ENCODE data around the gene PAF1.

PAF1 gene

DNA sequence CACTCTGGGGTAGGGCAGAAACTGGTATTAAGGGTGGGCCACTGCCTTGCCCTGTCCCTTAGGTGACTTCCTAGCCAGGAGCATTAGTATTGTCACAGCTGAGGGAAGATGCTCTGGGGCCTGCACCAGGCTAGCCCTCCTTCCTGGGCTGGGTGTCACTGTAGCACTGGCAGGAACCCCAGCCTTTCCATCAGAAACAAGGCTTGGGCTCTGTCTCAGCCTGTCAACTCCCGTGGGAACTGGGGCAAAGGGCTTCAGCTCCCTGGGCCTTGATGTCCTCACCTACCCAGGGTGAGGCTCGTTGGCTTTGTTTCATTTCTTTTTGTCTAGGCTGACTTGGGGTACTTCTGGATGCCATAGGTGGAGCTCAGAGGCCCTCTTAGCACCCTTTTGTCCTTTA lies 18.0 kb downstream of the PAF1 start:
- no peak for DNase-seq (ENCODE audit: low spot score)
- TF ChIP-seq, protein P1, sequence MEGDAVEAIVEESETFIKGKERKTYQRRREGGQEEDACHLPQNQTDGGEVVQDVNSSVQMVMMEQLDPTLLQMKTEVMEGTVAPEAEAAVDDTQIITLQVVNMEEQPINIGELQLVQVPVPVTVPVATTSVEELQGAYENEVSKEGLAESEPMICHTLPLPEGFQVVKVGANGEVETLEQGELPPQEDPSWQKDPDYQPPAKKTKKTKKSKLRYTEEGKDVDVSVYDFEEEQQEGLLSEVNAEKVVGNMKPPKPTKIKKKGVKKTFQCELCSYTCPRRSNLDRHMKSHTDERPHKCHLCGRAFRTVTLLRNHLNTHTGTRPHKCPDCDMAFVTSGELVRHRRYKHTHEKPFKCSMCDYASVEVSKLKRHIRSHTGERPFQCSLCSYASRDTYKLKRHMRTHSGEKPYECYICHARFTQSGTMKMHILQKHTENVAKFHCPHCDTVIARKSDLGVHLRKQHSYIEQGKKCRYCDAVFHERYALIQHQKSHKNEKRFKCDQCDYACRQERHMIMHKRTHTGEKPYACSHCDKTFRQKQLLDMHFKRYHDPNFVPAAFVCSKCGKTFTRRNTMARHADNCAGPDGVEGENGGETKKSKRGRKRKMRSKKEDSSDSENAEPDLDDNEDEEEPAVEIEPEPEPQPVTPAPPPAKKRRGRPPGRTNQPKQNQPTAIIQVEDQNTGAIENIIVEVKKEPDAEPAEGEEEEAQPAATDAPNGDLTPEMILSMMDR (IDR thresholded peaks at IDR 0.05; ENCODE audit: extremely low read depth, insufficient read depth, missing control alignments): no peak
- in situ Hi-C loops (cut with MboI; ENCODE audit: low pct_unique_long_range_greater_than_20kb, low sequenced_read_pairs, unreplicated experiment): no loop called here

DNA sequence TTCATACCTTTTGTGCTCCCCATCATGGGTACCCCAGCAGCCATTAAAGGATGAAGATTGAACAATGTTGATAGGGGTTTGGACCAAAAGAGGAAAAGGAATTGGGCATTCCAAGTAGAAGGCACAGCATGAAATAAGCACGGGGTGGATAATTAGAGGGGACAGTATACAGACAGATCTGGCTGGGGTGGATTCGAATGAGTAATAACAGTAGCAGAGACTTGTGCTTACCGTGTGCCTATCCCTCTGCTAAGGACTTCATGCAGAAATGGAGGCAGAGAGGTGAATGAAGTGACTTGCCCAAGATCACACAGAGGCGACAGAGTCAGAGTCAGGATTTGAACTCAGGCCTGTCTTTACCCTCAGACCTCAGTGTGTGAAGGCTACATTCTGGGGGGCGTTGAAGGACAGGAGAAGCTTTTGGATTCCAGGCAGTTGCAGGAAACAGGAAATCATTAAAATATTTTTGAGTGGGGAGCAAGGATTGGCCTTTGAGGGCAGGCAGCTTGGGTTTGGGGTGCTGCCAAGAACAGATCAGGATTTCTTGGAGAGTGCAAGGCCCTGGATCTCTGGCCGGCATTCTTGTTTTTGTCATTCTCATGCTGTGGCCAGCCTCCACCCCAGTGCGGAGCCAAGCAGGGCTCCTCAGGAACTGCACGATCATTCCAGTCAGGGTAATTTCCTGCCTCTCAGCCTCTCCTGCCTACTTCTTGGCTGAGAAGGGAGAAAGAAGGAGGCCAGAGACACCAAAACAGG lies 18.7 kb downstream of the PAF1 start:
- in situ Hi-C loops (cut with MboI; ENCODE audit: low pct_unique_long_range_greater_than_20kb, low sequenced_read_pairs, unreplicated experiment): no loop called here
- TF ChIP-seq, protein P1 (IDR thresholded peaks at IDR 0.05; ENCODE audit: extremely low read depth, insufficient read depth, missing control alignments): no peak
- no peak for DNase-seq (ENCODE audit: low spot score)

DNA sequence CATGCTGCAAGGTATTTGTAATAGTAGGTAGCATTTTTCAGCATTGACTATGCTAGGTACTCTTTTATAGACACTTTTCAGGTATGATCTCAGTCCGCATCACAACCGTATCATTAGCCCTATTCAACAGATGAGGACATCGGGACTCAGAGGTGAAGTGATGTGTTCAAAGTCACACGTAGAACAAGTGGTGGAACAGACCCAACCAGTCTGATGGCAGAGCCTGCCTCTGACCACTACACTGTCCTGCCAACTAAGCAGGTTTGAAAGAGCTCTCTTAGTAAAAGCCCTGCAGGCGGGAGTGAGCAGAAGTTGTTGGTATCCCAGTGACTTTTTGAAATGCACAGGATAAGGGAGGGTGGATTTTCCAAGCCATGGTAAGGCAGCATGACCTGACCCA lies 20.2 kb downstream of the PAF1 start:
- TF ChIP-seq, protein P1 (IDR thresholded peaks at IDR 0.05; ENCODE audit: extremely low read depth, insufficient read depth, missing control alignments): no peak
- in situ Hi-C loops (cut with MboI; ENCODE audit: low pct_unique_long_range_greater_than_20kb, low sequenced_read_pairs, unreplicated experiment): no loop called here
- DNase-seq (ENCODE audit: low spot score): no peak

DNA sequence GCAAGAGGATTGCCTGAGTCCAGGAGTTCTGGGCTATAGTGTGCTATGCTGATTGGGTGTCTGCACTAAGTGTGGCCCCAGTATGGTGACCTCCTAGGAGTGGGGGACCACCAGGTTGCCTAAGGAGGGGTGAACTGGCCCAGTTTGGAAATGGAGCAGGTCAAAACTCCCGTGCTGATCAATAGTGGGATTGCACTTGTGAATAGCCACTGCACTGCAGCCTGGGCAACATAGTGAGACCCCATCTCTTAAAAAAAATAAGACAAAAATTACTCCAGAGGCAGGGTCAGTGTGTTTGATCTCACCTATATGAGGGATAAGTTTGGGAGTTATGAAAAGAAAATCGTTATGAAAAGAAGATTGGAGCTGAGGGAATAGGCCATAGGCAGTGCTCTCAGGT lies 21.7 kb downstream of the PAF1 start:
- TF ChIP-seq, protein P1 (IDR thresholded peaks at IDR 0.05; ENCODE audit: extremely low read depth, insufficient read depth, missing control alignments): no peak
- in situ Hi-C loops (cut with MboI; ENCODE audit: low pct_unique_long_range_greater_than_20kb, low sequenced_read_pairs, unreplicated experiment): no loop called here
- DNase-seq (ENCODE audit: low spot score): no peak

DNA sequence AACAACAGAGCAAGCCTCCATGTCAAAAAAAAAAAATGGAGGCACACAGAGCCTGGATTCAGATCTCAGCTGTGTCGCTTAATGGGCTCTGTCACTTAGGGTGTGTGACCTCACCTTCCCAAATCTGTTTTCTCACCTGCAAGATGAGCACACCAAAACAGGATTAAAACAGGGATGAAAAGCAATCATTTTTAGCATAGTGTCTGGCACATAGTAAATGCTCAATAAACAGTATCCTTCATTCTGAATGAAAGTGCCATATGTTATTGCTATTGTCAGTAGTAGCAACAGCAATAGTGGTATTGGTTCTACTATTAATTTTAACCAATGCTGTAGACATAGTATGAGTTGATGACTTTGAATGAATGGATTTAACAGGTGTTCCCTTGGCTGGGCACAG lies 25.4 kb downstream of the PAF1 start:
- TF ChIP-seq, protein P1 (IDR thresholded peaks at IDR 0.05; ENCODE audit: extremely low read depth, insufficient read depth, missing control alignments): no peak
- no peak for DNase-seq (ENCODE audit: low spot score)
- in situ Hi-C loops (cut with MboI; ENCODE audit: low pct_unique_long_range_greater_than_20kb, low sequenced_read_pairs, unreplicated experiment): no loop called here

DNA sequence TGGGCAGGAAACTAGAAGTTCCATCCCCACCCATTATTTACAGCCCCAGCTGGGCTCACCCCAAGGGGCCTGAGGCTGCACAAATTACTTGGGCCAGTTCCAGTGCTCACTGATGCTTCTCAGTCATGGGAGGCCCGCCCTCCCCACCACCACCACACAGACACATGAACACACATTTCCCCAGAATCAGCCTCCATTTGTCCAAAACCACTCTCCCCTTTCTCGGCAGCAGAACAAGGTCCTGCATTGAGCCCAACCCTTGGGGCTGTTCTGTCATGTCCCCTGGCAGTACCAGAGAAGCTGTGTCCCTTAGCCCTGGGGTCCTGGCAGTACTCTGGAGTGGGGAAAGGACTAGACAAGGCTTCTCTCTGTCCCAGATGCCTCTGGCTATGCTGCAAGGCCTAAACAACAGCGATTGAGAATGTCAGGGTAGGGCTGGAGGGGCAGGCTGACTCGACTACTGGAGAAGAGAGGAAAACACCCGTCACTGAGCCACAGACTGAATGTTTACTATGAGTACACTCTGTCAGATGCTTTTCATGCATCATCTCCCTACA lies 26.9 kb downstream of the PAF1 start:
- TF ChIP-seq, protein P1 (IDR thresholded peaks at IDR 0.05; ENCODE audit: extremely low read depth, insufficient read depth, missing control alignments): no peak
- in situ Hi-C loops (cut with MboI; ENCODE audit: low pct_unique_long_range_greater_than_20kb, low sequenced_read_pairs, unreplicated experiment): no loop called here
- DNase-seq (ENCODE audit: low spot score): no peak

All from GM13977 (cell line).